GM21619 (cell line): ENCODE measurements around the gene HS3ST4.

Experiments used
- ATAC-seq: cut with Tn5 transposase; IDR thresholded peaks from one replicate; pipeline ENCODE4 v1.9.1; 2021; ENCODE audit not compliant: unreplicated experiment

The HS3ST4 gene

GRCh38 chr16:26158142-26158759, 466.5 kb downstream of the HS3ST4 start:
- ATAC-seq = no peak

GRCh38 chr16:26161461-26162180, 469.9 kb downstream of the HS3ST4 start:
- ATAC-seq = no peak

GRCh38 chr16:26169473-26169872, 477.7 kb downstream of the HS3ST4 start:
- no peak for ATAC-seq

GRCh38 chr16:26175944-26176343, 484.2 kb downstream of the HS3ST4 start:
- no peak for ATAC-seq

GRCh38 chr16:26177438-26177837, 485.7 kb downstream of the HS3ST4 start:
- ATAC-seq = no peak

- ATAC-seq = no peak
These were observed 486.5 kb downstream of the HS3ST4 start for GRCh38 chr16:26178298-26178697.

- ATAC-seq = no peak
These were observed 494.4 kb downstream of the HS3ST4 start for GRCh38 chr16:26186091-26186615.
